Measurements from ENCODE around the gene PARP2.
"Not testable (repeated sequence)": the region's sequence is repeated elsewhere in the genome, so short reads cannot be mapped to it uniquely, and the experiment has no call there.

The PARP2 gene

DNA sequence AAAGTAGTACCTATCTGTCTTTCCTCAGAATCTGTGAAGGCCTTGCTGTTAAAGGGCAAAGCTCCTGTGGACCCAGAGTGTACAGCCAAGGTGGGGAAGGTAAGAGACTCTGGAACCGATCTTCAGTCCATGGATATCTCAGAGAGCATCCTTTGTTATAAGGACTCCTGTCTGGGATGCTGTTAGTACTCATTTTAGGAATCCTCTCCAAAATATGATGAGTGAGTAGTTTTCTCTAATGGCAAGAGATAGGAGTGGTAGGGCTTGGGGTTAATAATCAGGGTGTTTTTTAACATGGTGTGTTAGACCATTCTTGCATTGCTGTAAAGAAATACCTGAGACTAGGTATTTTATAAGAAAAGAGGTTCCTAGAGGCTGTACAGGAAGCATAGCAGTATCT lies 1.9 kb downstream of the PARP2 start:
- DNase-seq (ENCODE audit: low read depth in 3 of 3), result no peak

- no peak for DNase-seq (ENCODE audit: low read depth in 3 of 3)
Observed at GRCh38 chr14:20346713-20347112, 3.3 kb downstream of the PARP2 start.

- DNase-seq (ENCODE audit: low read depth in 3 of 3), result no peak
Observed at GRCh38 chr14:20347747-20348146, 4.3 kb downstream of the PARP2 start.

DNA sequence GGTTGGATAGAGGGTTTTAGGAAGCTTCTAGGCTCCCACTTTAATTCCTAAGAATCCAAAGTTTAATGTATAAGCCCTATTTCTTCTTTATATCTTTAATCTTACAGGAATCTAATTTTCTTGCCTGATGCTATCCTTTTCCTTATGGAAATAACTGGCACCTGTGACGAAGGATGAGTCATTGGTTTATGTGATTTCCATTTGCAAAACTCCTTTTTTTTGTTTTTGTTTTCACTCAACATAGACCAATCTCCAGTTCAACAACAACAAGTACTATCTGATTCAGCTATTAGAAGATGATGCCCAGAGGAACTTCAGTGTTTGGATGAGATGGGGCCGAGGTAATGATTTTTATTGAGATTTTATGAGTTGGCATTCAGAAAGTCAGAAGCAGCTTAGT lies 6.8 kb downstream of the PARP2 start:
- no peak for DNase-seq (ENCODE audit: low read depth in 3 of 3)

DNA sequence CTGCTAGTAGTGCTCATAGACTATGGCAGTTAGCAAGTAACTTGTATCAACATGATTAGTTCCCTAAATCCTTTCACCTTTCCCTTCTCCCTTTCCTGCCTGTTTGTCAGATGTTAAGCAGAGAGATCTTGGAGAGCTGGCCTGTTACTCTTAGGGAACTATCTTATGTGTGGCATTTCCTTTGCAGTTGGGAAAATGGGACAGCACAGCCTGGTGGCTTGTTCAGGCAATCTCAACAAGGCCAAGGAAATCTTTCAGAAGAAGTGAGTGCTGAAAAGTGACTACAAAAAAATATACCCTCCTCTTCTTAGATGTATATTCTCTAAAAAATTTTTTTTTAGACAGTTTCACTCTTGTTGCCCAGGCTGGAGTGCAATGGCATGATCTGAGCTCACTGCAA lies 7.4 kb downstream of the PARP2 start:
- DNase-seq (ENCODE audit: low read depth in 3 of 3), result no peak

GRCh38 chr14:20356422-20356821 lies 13.0 kb downstream of the PARP2 start:
- DNase-seq (ENCODE audit: low read depth in 3 of 3), result no peak

GRCh38 chr14:20358474-20358873 lies 15.0 kb downstream of the PARP2 start:
- DNase-seq (ENCODE audit: low read depth in 3 of 3), result not testable (repeated sequence)

DNA sequence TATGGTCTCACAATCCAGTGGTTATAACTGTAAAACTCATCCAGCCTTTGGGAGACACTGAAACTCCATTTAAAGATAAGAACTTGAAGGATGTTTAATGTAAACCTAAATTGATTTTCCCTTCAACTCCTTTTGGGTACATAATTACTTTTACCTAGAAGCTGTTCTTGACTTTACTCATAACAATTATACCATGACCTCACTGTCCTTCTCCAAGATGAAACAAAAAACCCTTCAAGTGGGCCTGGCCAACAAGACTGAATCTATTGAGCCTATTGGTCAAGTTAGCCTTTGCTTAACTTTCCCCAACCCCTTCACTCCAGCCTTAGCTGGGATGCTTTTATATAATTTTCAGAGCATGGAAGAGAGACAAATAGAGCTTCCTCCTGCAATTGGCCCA lies 22.5 kb downstream of the PARP2 start:
- no peak for DNase-seq (ENCODE audit: low read depth in 3 of 3)

GRCh38 chr14:20372796-20373195 lies 29.4 kb downstream of the PARP2 start:
- DNase-seq (ENCODE audit: low read depth in 3 of 3), result no peak

- no peak for DNase-seq (ENCODE audit: low read depth in 3 of 3)
Observed at GRCh38 chr14:20375471-20375870, 32.0 kb downstream of the PARP2 start.

DNA sequence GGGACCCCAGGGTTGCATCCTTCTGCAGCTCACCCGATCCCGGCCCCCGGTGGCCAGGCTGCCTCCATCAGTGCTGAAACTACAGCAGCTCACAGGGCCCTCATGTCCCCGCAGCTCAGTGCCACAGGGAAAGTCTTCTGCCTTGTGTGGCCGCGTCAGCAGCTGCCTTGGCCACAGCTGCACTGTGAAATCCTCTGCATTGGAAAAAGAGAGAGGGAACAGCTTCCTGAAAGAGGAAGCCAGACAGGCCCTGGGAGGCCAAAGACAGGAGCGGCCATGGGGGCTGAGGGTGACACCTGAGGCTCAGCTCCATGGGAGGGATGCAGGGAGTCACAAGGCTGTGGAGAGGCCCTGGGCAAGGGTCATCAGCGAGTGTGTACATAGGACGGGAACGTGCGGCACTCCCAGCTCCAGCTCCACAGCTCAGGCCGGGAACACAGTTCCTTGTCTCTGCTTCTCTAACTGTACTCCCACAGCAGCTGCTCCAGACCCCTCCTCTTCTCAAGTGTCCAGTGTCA lies 32.7 kb downstream of the PARP2 start:
- no peak for DNase-seq (ENCODE audit: low read depth in 3 of 3)

DNA sequence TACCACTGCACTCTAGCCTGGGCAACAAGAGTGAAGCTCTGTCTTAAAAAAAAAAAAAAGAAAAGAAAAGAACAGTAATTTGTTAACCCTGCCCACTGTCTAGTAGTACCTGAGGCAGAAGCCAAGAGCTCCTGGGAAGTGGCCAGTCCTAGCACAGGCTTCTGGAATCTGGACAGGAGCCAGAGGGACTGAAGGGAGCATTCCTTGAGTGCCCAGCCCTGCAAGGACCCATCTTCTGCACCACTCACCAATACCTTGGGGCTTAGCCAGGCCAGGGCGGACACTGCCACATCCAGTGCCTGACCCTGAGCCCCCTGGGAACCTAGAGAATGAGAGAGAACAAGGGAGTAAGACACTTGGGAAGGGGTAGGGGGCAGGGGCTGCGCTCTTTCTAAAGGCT lies 33.7 kb downstream of the PARP2 start:
- DNase-seq (ENCODE audit: low read depth in 3 of 3), result no peak

DNA sequence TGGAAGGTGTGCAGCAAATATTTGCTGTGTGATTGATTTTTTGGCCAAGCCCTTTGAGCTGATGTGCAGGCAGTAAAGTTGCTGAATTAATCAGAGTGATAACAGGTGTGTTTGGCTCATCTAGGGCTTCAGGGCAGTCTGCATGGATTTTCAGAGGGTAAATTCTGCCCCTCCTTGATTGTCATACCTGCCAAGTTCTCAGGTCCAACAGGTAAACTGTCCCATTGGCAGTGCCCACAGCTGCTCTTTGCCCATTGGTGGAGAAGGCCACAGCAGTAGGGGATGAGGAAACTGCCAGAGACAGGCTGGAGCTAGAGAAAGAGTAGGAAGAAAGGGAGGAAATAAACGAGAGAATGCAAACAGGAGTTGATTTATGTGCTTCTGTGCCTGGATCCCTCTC lies 36.3 kb downstream of the PARP2 start:
- DNase-seq (ENCODE audit: low read depth in 3 of 3), result no peak

DNA sequence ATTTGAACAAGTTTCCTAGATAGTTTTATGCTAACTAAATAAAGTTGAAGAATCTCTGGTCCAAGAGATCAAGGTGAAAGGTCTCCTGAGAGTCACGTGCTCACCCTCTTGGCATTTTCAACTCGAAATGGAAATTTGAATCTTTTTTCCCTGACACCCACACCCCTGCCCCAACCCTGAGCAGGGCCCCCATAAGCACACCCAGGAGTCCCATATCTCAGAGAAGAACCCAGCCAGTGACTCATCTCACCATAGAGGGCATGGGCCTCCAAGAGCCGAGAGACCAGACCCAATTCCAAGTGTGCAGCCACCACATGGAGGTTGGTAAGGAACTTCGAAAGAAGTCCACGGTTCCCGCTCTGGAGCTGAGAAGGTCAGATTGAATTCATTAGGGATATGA lies 37.2 kb downstream of the PARP2 start:
- DNase-seq (ENCODE audit: low read depth in 3 of 3), result no peak

GRCh38 chr14:20381341-20381740 lies 37.9 kb downstream of the PARP2 start:
- DNase-seq (ENCODE audit: low read depth in 3 of 3), result no peak

DNA sequence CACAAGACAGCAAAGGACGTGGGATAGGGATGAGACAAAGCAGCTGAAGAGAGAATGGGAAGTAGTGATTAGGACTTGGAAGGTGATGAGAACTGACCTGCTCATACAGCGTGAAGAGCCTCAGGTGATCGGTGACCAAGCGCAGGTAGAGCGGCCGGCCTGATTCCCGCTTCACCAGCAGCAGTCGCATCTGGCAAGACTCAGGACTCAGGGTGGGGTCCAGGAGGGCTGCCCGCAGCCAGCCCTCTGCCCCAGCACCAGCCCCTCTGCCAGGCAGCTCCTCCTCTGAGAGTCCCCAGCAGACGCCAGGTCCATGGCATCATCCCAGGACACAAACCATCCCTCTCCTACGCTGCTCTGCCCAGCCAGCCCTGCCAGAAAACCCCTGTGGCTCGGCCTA lies 39.1 kb downstream of the PARP2 start:
- DNase-seq (ENCODE audit: low read depth in 3 of 3), result no peak

DNA sequence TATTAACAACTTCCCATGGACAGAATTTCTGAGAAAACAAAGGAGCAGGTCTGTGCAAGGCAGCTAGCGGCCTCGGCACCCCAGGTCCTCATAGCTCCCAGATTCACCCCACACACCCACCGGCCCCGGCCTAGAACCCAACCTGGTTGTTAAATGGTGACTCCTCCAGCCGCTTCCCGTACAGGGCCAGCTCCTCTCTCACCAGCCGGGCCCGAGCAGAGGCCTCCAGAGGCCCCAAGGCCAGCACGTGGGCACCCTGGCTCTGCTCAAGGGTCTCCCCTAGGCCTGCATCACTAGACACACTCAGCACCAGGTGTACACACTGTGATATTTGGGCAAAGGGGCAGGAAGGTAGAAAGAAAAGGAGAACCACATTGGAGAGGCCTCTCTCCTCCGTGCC lies 39.6 kb downstream of the PARP2 start:
- DNase-seq (ENCODE audit: low read depth in 3 of 3), result no peak

GRCh38 chr14:20383636-20384035 lies 40.2 kb downstream of the PARP2 start:
- no peak for DNase-seq (ENCODE audit: low read depth in 3 of 3)

GRCh38 chr14:20384321-20384720 lies 40.9 kb downstream of the PARP2 start:
- DNase-seq (ENCODE audit: low read depth in 3 of 3), result no peak

DNA sequence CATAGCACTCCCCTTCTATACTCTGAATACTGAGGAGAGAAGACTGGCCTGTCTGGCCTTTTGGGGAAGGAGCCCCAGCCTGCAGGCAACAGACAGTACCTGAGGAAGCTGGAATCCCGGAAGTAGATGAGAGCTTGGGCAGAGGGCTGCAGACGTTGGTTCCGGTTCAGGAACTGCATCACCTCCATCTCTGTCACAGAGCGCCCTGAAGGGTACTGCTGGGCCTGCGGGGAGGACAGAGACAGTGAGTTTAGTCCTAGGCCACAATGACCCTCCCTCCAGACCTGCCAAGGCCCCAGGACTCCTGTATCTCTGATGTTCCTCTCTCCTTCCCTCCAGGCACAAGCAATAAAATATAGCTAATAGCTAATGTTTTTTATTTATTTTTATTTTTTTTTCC lies 41.5 kb downstream of the PARP2 start:
- DNase-seq (ENCODE audit: low read depth in 3 of 3), result no peak

DNA sequence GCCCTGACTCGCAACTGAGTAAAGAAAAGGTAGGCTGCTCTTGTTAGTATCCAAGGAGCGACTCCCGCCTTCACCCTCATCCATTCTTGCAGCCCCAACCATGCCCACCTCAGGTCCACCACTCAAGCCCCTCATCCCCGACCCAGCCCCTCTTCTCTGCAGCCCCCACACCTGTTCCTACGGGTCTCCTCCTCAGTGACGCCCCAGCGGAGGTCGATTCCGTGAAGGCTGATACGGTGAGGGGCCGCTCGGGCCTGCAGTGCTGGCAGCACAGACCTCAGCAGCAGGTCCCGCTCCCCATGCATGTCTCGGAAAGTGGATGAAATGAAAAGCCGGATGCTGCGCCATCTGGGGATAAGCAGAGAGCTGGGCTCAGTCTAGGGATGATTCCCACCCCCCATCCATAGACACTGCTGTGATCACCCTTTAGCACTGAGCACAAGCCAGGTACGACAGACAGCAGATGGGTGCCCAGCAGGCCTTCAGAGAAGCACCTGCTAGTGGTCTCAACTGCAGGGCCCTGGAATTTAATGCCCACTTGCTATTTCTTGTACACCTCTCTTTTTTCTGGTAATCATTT lies 42.9 kb downstream of the PARP2 start:
- DNase-seq (ENCODE audit: low read depth in 3 of 3), result no peak

GRCh38 chr14:20387576-20387975 lies 44.1 kb downstream of the PARP2 start:
- no peak for DNase-seq (ENCODE audit: low read depth in 3 of 3)

DNA sequence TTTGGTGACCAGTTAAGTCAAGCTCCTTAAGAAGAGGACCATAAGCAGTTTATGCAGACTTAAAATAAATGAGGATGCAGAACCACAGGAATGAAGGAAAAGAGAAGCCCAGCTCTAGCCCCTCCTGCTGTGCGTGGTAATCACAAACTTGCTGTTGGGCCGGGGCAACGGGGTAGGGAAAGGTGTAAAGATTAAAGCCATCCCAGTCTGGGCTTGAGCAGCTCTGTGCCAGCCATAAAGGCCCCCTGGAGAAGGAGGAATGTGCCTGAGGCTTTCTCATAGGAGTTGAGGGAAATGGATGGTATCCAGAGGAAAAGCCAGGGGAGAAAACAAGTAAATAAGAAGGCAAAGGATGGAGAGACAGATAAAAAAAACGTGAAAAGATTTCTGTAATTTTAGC lies 44.7 kb downstream of the PARP2 start:
- no peak for DNase-seq (ENCODE audit: low read depth in 3 of 3)

DNA sequence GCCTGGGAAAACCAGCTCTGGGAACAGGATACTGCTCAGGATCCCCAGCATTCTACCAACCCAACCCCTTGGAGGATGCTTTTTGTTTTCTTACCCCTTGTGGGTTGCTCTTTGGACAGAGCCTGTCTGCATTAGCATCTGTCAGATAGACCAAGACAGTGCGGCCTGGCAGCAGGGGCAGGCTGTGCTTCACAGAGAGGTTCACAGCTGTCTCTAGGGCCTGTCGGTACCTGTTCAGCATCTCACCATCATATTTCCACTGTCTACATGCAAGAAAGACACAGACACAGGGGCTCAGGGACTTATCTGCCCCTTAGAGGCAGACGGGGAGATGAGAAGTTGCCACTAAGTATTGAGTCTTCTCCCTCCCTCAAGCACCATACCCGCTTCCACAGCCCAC lies 48.1 kb downstream of the PARP2 start:
- no peak for DNase-seq (ENCODE audit: low read depth in 3 of 3)
